ENCODE results near the gene PPP2R2C. TPM values are rescaled to one million over a fixed set of nuclear protein-coding genes. Genes with fewer than 3 reads are reported as not detected.

Gene PPP2R2C
- total RNA-seq, 1 experiment from 2014 or later, result 9.5 TPM

DNA sequence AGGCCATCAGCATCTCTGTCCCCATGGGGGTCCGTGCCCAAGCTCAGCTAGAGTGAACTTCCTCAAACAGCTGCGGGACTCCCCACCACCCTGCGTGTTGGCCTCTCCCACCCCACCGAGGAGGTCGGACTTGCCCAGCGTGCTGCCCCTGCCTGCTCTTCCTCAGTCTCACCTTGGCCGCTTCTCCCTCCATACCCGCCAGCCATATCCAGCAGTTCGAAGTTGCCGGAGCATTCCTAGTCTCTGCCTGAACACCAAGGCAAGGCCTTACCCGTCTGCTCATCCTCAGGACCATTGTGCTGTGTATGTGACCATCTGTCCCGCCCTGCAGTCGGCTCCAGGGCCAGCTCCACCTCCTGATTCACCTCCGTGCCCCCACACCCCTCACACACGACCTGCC, 118.3 kb downstream of the PPP2R2C start:
- POLR2A ChIA-PET (ENCODE audit: unreplicated experiment), result no interaction called here
- intact Hi-C loops (cut with micrococcal nuclease), result no loop called here
- ATAC-seq (no peak), DNase-seq (no peak)
- Histone ChIP-seq H3F3A (ENCODE audit: low read length, unreplicated experiment) (no peaks in the 10 kb centered on the region), H3K9me3 (ENCODE audit: low read length) (no peaks in the 10 kb centered on the region), H3K4me2 (ENCODE audit: low read length) (no peak overlapping the region), H4K20me1 (ENCODE audit: low read length) (no peaks in the 10 kb centered on the region), H2AFZ (ENCODE audit: low read length) (no peak overlapping the region), H3K4me3 (ENCODE audit: low read length) (no peak overlapping the region), H3K9ac (ENCODE audit: low read length) (no peak overlapping the region), H3K9me2 (replicated peaks; ENCODE audit: low read length) (no peaks in the 10 kb centered on the region), H3K36me3 (ENCODE audit: low read depth, low read length) (no peaks in the 10 kb centered on the region), H3K79me2 (ENCODE audit: low read length) (no peaks in the 10 kb centered on the region), H3K27me3 (ENCODE audit: low read length) (no peaks in the 10 kb centered on the region), H3K4me1 (ENCODE audit: insufficient read depth, low read length) (0 out of 2 replicates have a peak, but pooled peaks cover 3% of the 10 kb centered on the region), H3K27ac (ENCODE audit: low read length) (no peak overlapping the region)
- no peak for TF ChIP-seq EZH2phosphoT487 (IDR thresholded peaks at IDR 0.05; ENCODE audit: borderline replicate concordance, low read length)
- no peak for TF ChIP-seq EZH2 (IDR thresholded peaks at IDR 0.05; ENCODE audit: low read length, unreplicated experiment)
- TF ChIP-seq, protein P1, sequence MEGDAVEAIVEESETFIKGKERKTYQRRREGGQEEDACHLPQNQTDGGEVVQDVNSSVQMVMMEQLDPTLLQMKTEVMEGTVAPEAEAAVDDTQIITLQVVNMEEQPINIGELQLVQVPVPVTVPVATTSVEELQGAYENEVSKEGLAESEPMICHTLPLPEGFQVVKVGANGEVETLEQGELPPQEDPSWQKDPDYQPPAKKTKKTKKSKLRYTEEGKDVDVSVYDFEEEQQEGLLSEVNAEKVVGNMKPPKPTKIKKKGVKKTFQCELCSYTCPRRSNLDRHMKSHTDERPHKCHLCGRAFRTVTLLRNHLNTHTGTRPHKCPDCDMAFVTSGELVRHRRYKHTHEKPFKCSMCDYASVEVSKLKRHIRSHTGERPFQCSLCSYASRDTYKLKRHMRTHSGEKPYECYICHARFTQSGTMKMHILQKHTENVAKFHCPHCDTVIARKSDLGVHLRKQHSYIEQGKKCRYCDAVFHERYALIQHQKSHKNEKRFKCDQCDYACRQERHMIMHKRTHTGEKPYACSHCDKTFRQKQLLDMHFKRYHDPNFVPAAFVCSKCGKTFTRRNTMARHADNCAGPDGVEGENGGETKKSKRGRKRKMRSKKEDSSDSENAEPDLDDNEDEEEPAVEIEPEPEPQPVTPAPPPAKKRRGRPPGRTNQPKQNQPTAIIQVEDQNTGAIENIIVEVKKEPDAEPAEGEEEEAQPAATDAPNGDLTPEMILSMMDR (conservative IDR thresholded peaks at IDR 0.05; ENCODE audit: low read depth, low read length), result no peak
- CTCF ChIA-PET, result no interaction called here
- no TSS peak for BruUV-seq (replicated peaks)

DNA sequence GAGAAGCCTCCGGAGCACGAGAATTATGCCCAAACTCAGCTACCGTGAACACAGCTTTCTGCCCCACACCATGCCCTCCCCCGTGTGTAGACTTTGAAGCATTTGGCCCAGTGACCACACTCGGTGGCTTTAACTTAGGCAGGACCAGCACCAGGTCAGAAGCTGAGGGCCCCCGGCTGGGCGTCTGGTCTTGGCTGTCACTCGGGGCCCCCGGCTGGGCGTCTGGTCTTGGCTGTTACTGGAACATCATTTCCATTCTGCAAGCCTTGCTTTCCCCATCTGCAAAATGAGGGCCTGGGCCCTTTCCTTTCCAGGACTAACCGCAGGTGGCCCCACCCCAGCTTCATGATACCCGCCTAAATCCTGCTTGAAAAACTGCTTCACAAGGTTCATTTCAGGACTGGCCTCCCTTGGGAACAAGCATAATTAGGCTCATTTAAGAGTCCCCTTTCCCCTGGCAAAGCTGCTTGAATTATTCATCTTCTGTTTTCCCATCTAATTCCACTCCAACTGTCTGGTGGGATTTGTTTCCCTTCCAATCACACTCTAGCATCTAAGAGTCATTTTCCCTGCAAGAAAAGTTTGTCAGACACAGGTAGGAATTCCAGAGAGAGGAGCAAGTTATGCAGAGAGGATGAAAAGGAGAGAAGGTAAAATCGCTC, 120.3 kb downstream of the PPP2R2C start:
- Histone ChIP-seq H3K4me1 (ENCODE audit: insufficient read depth, low read length) (0 out of 2 replicates have a peak, but pooled peaks cover 3% of the 10 kb centered on the region), H3K36me3 (ENCODE audit: low read depth, low read length) (no peaks in the 10 kb centered on the region), H3K9ac (ENCODE audit: low read length) (no peak overlapping the region), H3F3A (ENCODE audit: low read length, unreplicated experiment) (no peaks in the 10 kb centered on the region), H2AFZ (ENCODE audit: low read length) (no peak overlapping the region), H3K4me3 (ENCODE audit: low read length) (no peak overlapping the region), H3K9me2 (replicated peaks; ENCODE audit: low read length) (no peaks in the 10 kb centered on the region), H3K27ac (ENCODE audit: low read length) (no peak overlapping the region), H3K79me2 (ENCODE audit: low read length) (no peaks in the 10 kb centered on the region), H4K20me1 (ENCODE audit: low read length) (no peaks in the 10 kb centered on the region), H3K4me2 (ENCODE audit: low read length) (no peak overlapping the region), H3K9me3 (ENCODE audit: low read length) (no peaks in the 10 kb centered on the region), H3K27me3 (ENCODE audit: low read length) (no peaks in the 10 kb centered on the region)
- CTCF ChIA-PET, result no interaction called here
- DNase-seq (no peak), ATAC-seq (no peak)
- intact Hi-C loops (cut with micrococcal nuclease), result no loop called here
- no TSS peak for BruUV-seq (replicated peaks)
- POLR2A ChIA-PET (ENCODE audit: unreplicated experiment), result no interaction called here
- TF ChIP-seq EZH2phosphoT487 (IDR thresholded peaks at IDR 0.05; ENCODE audit: borderline replicate concordance, low read length), result no peak
- no peak for TF ChIP-seq EZH2 (IDR thresholded peaks at IDR 0.05; ENCODE audit: low read length, unreplicated experiment)
- TF ChIP-seq, protein P1 (conservative IDR thresholded peaks at IDR 0.05; ENCODE audit: low read depth, low read length), result no peak

DNA sequence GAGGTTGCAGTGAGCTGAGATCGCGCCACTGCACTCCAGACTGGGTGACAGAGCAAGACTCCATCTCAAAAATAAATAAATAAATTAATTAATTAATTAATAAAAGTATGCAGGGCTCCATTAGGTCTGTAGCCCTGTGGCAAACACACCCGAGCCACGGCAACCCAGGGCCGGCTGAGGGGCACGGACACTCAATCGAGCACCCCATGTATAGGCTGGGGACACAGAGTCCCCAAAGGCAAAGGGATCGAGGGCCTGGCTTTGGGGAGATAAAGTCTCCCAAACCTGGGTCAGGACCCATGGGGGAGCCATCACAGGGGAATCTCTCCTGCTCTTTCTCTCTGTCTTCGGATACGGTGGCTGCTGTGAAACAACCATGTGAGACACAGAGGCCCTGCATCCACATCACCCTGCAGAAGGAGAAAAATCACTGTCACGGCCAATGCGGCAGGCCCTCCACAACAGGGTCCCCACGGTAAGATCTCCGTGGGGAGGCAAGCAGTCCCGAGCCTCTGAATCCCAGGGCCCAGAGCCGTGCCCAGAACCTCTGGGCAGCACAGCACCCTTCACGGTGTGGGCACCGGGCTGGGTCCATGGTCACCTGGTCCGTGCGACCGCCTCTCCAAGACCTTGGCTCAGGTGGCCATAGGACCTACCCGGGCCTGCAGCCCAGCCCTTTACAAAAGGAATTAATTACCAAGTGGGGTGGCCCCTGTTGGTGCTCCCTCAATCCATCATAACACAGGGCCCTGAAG, 121.0 kb downstream of the PPP2R2C start:
- ChIA-PET CTCF (no interaction called here), POLR2A (ENCODE audit: unreplicated experiment) (no interaction called here)
- Histone ChIP-seq H2AFZ (ENCODE audit: low read length) (no peak overlapping the region), H3K27ac (ENCODE audit: low read length) (no peak overlapping the region), H3K4me2 (ENCODE audit: low read length) (no peak overlapping the region), H3K9me3 (ENCODE audit: low read length) (no peaks in the 10 kb centered on the region), H4K20me1 (ENCODE audit: low read length) (no peaks in the 10 kb centered on the region), H3K36me3 (ENCODE audit: low read depth, low read length) (no peaks in the 10 kb centered on the region), H3K9me2 (replicated peaks; ENCODE audit: low read length) (no peaks in the 10 kb centered on the region), H3K79me2 (ENCODE audit: low read length) (no peaks in the 10 kb centered on the region), H3F3A (ENCODE audit: low read length, unreplicated experiment) (no peaks in the 10 kb centered on the region), H3K4me1 (ENCODE audit: insufficient read depth, low read length) (0 out of 2 replicates have a peak, but pooled peaks cover 3% of the 10 kb centered on the region), H3K4me3 (ENCODE audit: low read length) (no peak overlapping the region), H3K27me3 (ENCODE audit: low read length) (no peaks in the 10 kb centered on the region), H3K9ac (ENCODE audit: low read length) (no peak overlapping the region)
- DNase-seq (no peak), ATAC-seq (no peak)
- BruUV-seq (replicated peaks), result no TSS peak
- TF ChIP-seq, protein P1 (conservative IDR thresholded peaks at IDR 0.05; ENCODE audit: low read depth, low read length), result no peak
- TF ChIP-seq EZH2phosphoT487 (IDR thresholded peaks at IDR 0.05; ENCODE audit: borderline replicate concordance, low read length) (no peak), EZH2 (IDR thresholded peaks at IDR 0.05; ENCODE audit: low read length, unreplicated experiment) (no peak)
- intact Hi-C loops (cut with micrococcal nuclease), result no loop called here

Measured in PC-3 (cell line).